ENCODE data around the gene ADAMTS6.

ADAMTS6 gene

GRCh38 chr5:65117525-65117924, 364.2 kb downstream of the ADAMTS6 start:
- Histone ChIP-seq H3K9ac (ENCODE audit: low read length) (no peak overlapping the region), H3K27me3 (ENCODE audit: control insufficient read depth in 1 of 2, insufficient read depth in 2 of 2, low read length in 2 of 2) (no peaks in the 10 kb centered on the region), H3K9me3 (ENCODE audit: low read length) (peaks cover 3% of the 10 kb centered on the region), H3K36me3 (ENCODE audit: insufficient read depth, low read length) (no peaks in the 10 kb centered on the region), H3K27ac (ENCODE audit: low read depth, low read length) (no peak overlapping the region), H3K4me3 (ENCODE audit: low read depth in 1 of 2, low read length in 2 of 2) (no peak overlapping the region), H3K4me1 (ENCODE audit: insufficient read depth, low read length) (no peaks in the 10 kb centered on the region)

- no peaks in the 10 kb centered on the region for H3K4me1 ChIP-seq (ENCODE audit: insufficient read depth, low read length)
- H3K27ac ChIP-seq (ENCODE audit: low read depth, low read length), result no peak overlapping the region
- H3K27me3 ChIP-seq (ENCODE audit: control insufficient read depth in 1 of 2, insufficient read depth in 2 of 2, low read length in 2 of 2), result no peaks in the 10 kb centered on the region
- H3K9ac ChIP-seq (ENCODE audit: low read length), result no peak overlapping the region
- no peaks in the 10 kb centered on the region for H3K36me3 ChIP-seq (ENCODE audit: insufficient read depth, low read length)
- peaks cover 3% of the 10 kb centered on the region for H3K9me3 ChIP-seq (ENCODE audit: low read length)
- H3K4me3 ChIP-seq (ENCODE audit: low read depth in 1 of 2, low read length in 2 of 2), result no peak overlapping the region
Observed at GRCh38 chr5:65113771-65114170, 367.9 kb downstream of the ADAMTS6 start.

GRCh38 chr5:65111961-65112658, 369.6 kb downstream of the ADAMTS6 start:
- Histone ChIP-seq H3K9me3 (ENCODE audit: low read length) (no peaks in the 10 kb centered on the region), H3K27me3 (ENCODE audit: control insufficient read depth in 1 of 2, insufficient read depth in 2 of 2, low read length in 2 of 2) (no peaks in the 10 kb centered on the region), H3K9ac (ENCODE audit: low read length) (no peak overlapping the region), H3K36me3 (ENCODE audit: insufficient read depth, low read length) (no peaks in the 10 kb centered on the region), H3K4me3 (ENCODE audit: low read depth in 1 of 2, low read length in 2 of 2) (no peak overlapping the region), H3K4me1 (ENCODE audit: insufficient read depth, low read length) (no peaks in the 10 kb centered on the region), H3K27ac (ENCODE audit: low read depth, low read length) (no peak overlapping the region)

GRCh38 chr5:65108786-65109743, 372.7 kb downstream of the ADAMTS6 start:
- H3K27me3 ChIP-seq (ENCODE audit: control insufficient read depth in 1 of 2, insufficient read depth in 2 of 2, low read length in 2 of 2), result no peaks in the 10 kb centered on the region
- H3K36me3 ChIP-seq (ENCODE audit: insufficient read depth, low read length), result no peaks in the 10 kb centered on the region
- H3K9me3 ChIP-seq (ENCODE audit: low read length), result no peaks in the 10 kb centered on the region
- H3K4me3 ChIP-seq (ENCODE audit: low read depth in 1 of 2, low read length in 2 of 2), result no peak overlapping the region
- no peak overlapping the region for H3K9ac ChIP-seq (ENCODE audit: low read length)
- no peaks in the 10 kb centered on the region for H3K4me1 ChIP-seq (ENCODE audit: insufficient read depth, low read length)
- H3K27ac ChIP-seq (ENCODE audit: low read depth, low read length), result no peak overlapping the region

GRCh38 chr5:65105301-65105700, 376.4 kb downstream of the ADAMTS6 start:
- Histone ChIP-seq H3K36me3 (ENCODE audit: insufficient read depth, low read length) (no peaks in the 10 kb centered on the region), H3K4me1 (ENCODE audit: insufficient read depth, low read length) (peaks cover 12% of the 10 kb centered on the region)

GRCh38 chr5:65104831-65105230, 376.9 kb downstream of the ADAMTS6 start:
- Histone ChIP-seq H3K9ac (ENCODE audit: low read length) (no peak overlapping the region), H3K4me3 (ENCODE audit: low read depth in 1 of 2, low read length in 2 of 2) (no peak overlapping the region)

More at GRCh38 chr5:65105301-65105700, 376.4 kb downstream of the ADAMTS6 start:
- Histone ChIP-seq H3K4me3 (ENCODE audit: low read depth in 1 of 2, low read length in 2 of 2) (no peak overlapping the region), H3K27me3 (ENCODE audit: control insufficient read depth in 1 of 2, insufficient read depth in 2 of 2, low read length in 2 of 2) (no peaks in the 10 kb centered on the region), H3K27ac (ENCODE audit: low read depth, low read length) (no peak overlapping the region), H3K9me3 (ENCODE audit: low read length) (no peaks in the 10 kb centered on the region), H3K9ac (ENCODE audit: low read length) (no peak overlapping the region)

GRCh38 chr5:65103756-65104440, 377.8 kb downstream of the ADAMTS6 start:
- Histone ChIP-seq H3K4me1 (ENCODE audit: insufficient read depth, low read length) (peaks cover 12% of the 10 kb centered on the region), H3K9me3 (ENCODE audit: low read length) (no peaks in the 10 kb centered on the region), H3K36me3 (ENCODE audit: insufficient read depth, low read length) (no peaks in the 10 kb centered on the region), H3K27me3 (ENCODE audit: control insufficient read depth in 1 of 2, insufficient read depth in 2 of 2, low read length in 2 of 2) (no peaks in the 10 kb centered on the region), H3K4me3 (ENCODE audit: low read depth in 1 of 2, low read length in 2 of 2) (peak overlapping the region; percentile 55 to 63), H3K27ac (ENCODE audit: low read depth, low read length) (no peak overlapping the region), H3K9ac (ENCODE audit: low read length) (peak overlapping the region; percentile 30)

More at GRCh38 chr5:65104831-65105230, 376.9 kb downstream of the ADAMTS6 start:
- H3K36me3 ChIP-seq (ENCODE audit: insufficient read depth, low read length), result no peaks in the 10 kb centered on the region
- H3K9me3 ChIP-seq (ENCODE audit: low read length), result no peaks in the 10 kb centered on the region
- no peaks in the 10 kb centered on the region for H3K27me3 ChIP-seq (ENCODE audit: control insufficient read depth in 1 of 2, insufficient read depth in 2 of 2, low read length in 2 of 2)
- H3K27ac ChIP-seq (ENCODE audit: low read depth, low read length), result no peak overlapping the region
- H3K4me1 ChIP-seq (ENCODE audit: insufficient read depth, low read length), result peaks cover 12% of the 10 kb centered on the region

- Histone ChIP-seq H3K9ac (ENCODE audit: low read length) (peak overlapping the region; percentile 30), H3K4me3 (ENCODE audit: low read depth in 1 of 2, low read length in 2 of 2) (peak overlapping the region; percentile 55 to 63), H3K27ac (ENCODE audit: low read depth, low read length) (peak overlapping the region; percentile 60), H3K27me3 (ENCODE audit: control insufficient read depth in 1 of 2, insufficient read depth in 2 of 2, low read length in 2 of 2) (no peaks in the 10 kb centered on the region), H3K4me1 (ENCODE audit: insufficient read depth, low read length) (peaks cover 12% of the 10 kb centered on the region), H3K36me3 (ENCODE audit: insufficient read depth, low read length) (no peaks in the 10 kb centered on the region), H3K9me3 (ENCODE audit: low read length) (no peaks in the 10 kb centered on the region)
Observed at GRCh38 chr5:65102976-65103711, 378.6 kb downstream of the ADAMTS6 start.

- H3K4me3 ChIP-seq (ENCODE audit: low read depth in 1 of 2, low read length in 2 of 2), result peak overlapping the region; percentile 55 to 63
- H3K27ac ChIP-seq (ENCODE audit: low read depth, low read length), result peak overlapping the region; percentile 60
- peaks cover 12% of the 10 kb centered on the region for H3K4me1 ChIP-seq (ENCODE audit: insufficient read depth, low read length)
- no peaks in the 10 kb centered on the region for H3K9me3 ChIP-seq (ENCODE audit: low read length)
- no peaks in the 10 kb centered on the region for H3K27me3 ChIP-seq (ENCODE audit: control insufficient read depth in 1 of 2, insufficient read depth in 2 of 2, low read length in 2 of 2)
- no peak overlapping the region for H3K9ac ChIP-seq (ENCODE audit: low read length)
- no peaks in the 10 kb centered on the region for H3K36me3 ChIP-seq (ENCODE audit: insufficient read depth, low read length)
Observed at GRCh38 chr5:65102371-65102975, 379.2 kb downstream of the ADAMTS6 start.

GRCh38 chr5:65101632-65102100, 380.1 kb downstream of the ADAMTS6 start:
- H3K4me3 ChIP-seq (ENCODE audit: low read depth in 1 of 2, low read length in 2 of 2), result no peak overlapping the region
- H3K4me1 ChIP-seq (ENCODE audit: insufficient read depth, low read length), result peaks cover 12% of the 10 kb centered on the region
- no peaks in the 10 kb centered on the region for H3K36me3 ChIP-seq (ENCODE audit: insufficient read depth, low read length)
- H3K9ac ChIP-seq (ENCODE audit: low read length), result no peak overlapping the region
- no peaks in the 10 kb centered on the region for H3K27me3 ChIP-seq (ENCODE audit: control insufficient read depth in 1 of 2, insufficient read depth in 2 of 2, low read length in 2 of 2)
- H3K9me3 ChIP-seq (ENCODE audit: low read length), result no peaks in the 10 kb centered on the region
- H3K27ac ChIP-seq (ENCODE audit: low read depth, low read length), result no peak overlapping the region
